Esophagus squamous epithelium (tissue), 5 donors: ENCODE data around the gene BMERB1. TPM values are rescaled to one million over a fixed set of nuclear protein-coding genes. Genes with fewer than 3 reads are reported as not detected.

Source experiments
- DNase-seq: peaks from one replicate; lab custom pipeline; 2025; lab: John Stamatoyannopoulos, UW
- H3K27ac ChIP-seq, 4 donors: fragments of 200-600 bp; sonication (generic); one replicate each; pipeline ENCODE4 v1.5.1; 2016 to 2019; ENCODE audit warnings: mild to moderate bottlenecking in 1 of 4
- H3K27me3 ChIP-seq, 4 donors: fragments of 200-600 bp; sonication (generic); 1 replicate in 3 of 4; 2 replicates in 1 of 4; pipeline versions ENCODE4 v1.5.1 to v1.6.0; 2017 to 2021; ENCODE audit warnings: antibody characterized with exemption in 1 of 4
- H3K36me3 ChIP-seq, 3 donors: fragments of 200-600 bp; sonication (generic); one replicate each; pipeline ENCODE4 v1.5.1; 2016 to 2019
- H3K4me1 ChIP-seq, 3 donors: fragments of 200-600 bp; sonication (generic); one replicate each; pipeline ENCODE4 v1.5.1; 2017 to 2019
- H3K4me3 ChIP-seq, 4 donors: fragments of 200-600 bp; sonication (generic); 1 replicate in 3 of 4; 2 replicates in 1 of 4; pipeline ENCODE4 v1.5.1; 2016 to 2019; ENCODE audit warnings: mild to moderate bottlenecking in 2 of 4, moderate library complexity in 1 of 4
- H3K9me3 ChIP-seq, 3 donors: fragments of 200-600 bp; sonication (generic); one replicate each; pipeline ENCODE4 v1.5.1; 2016 to 2019
- CTCF ChIP-seq, 6 experiments: fragments of 450-650 bp in 4 of 6; fragments of 200-600 bp in 2 of 6; sonication (generic) in 2 of 6; IDR thresholded peaks; one replicate each; pipeline ENCODE4 v1.5.1; 2016 to 2019; ENCODE audit warnings: antibody characterized with exemption in 6 of 6, mild to moderate bottlenecking in 4 of 6, moderate library complexity in 4 of 6
- POLR2A ChIP-seq, 4 donors: fragments of 450-650 bp; IDR thresholded peaks; one replicate each; pipeline ENCODE4 v1.6.1; 2017; ENCODE audit warnings: antibody characterized with exemption in 4 of 4, mild to moderate bottlenecking in 4 of 4, moderate library complexity in 3 of 4
- WGBS, 2 donors: methylation state at CpG; one replicate each; pipeline ENCODE4 v1.1.5; 2018; 5-methylcytosine and 5-hydroxymethylcytosine counted together
- intact Hi-C: fragments of 100-400 bp; cut with DNase I; formaldehyde crosslinking; loops from one replicate; pipeline ENCODE4 v1.15.0; 2022
- total RNA-seq, 4 donors: library from RNA; depleted of rRNA; stranded (reverse); fragments of >200 nt; gene quantifications; one replicate each; pipeline ENCODE4 v1.1.0, GENCODE V29; 2016
- donor health status: DM: yes; HTN: yes; CAD: no.

Gene BMERB1
- total RNA-seq, 4 donors from 2014 or later: 3.4 to 38.1 (median 14.9) TPM

- Histone ChIP-seq H3K4me1 (peaks cover 6 to 40% (median 22%) of the 10 kb centered on the region in 3 donors), H3K4me3 (no peak overlapping the region), H3K27me3 (no peaks in the 10 kb centered on the region), H3K9me3 (no peaks in the 10 kb centered on the region), H3K36me3 (no peaks in the 10 kb centered on the region), H3K27ac (no peak overlapping the region)
- WGBS, 2 donors: 89 to 94% methylated on average over 5 of the region's 5 CpGs
- intact Hi-C loops: no loop called here
- TF ChIP-seq CTCF (IDR thresholded peaks at IDR 0.05) (no peak), POLR2A (IDR thresholded peaks at IDR 0.05) (no peak)
- no peak for DNase-seq
These were observed 82.2 kb downstream of the BMERB1 start for GRCh38 chr16:15516609-15517008.

GRCh38 chr16:15517743-15518377 is 83.5 kb downstream of the BMERB1 start:
- Histone ChIP-seq H3K27me3 (no peaks in the 10 kb centered on the region), H3K4me3 (no peak overlapping the region), H3K4me1 (peaks cover 6 to 53% (median 32%) of the 10 kb centered on the region in 3 donors), H3K36me3 (no peaks in the 10 kb centered on the region), H3K9me3 (no peaks in the 10 kb centered on the region), H3K27ac (peak overlapping the region in 3 of 4 donors; percentile 54 to 82 (median 75))
- intact Hi-C loops: no loop called here
- 92 to 95% methylated on average over 3 of the region's 3 CpGs for WGBS, 2 donors
- no peak for DNase-seq
- TF ChIP-seq CTCF (IDR thresholded peaks at IDR 0.05) (no peak), POLR2A (IDR thresholded peaks at IDR 0.05) (no peak)

- no peaks in the 10 kb centered on the region for H3K36me3 ChIP-seq
- H3K9me3 ChIP-seq: no peaks in the 10 kb centered on the region
- peak overlapping the region; percentile 4 to 82 (median 64) for H3K27ac ChIP-seq
- WGBS, 2 donors: 32 to 40% methylated on average over 11 to 12 of the region's 12 CpGs
- no peak overlapping the region for H3K4me3 ChIP-seq
- intact Hi-C loops: no loop called here
- peaks cover 6 to 61% (median 38%) of the 10 kb centered on the region in 3 donors for H3K4me1 ChIP-seq
- no peak for TF ChIP-seq CTCF (IDR thresholded peaks at IDR 0.05)
- no peak for TF ChIP-seq POLR2A (IDR thresholded peaks at IDR 0.05)
- H3K27me3 ChIP-seq: no peaks in the 10 kb centered on the region
- DNase-seq: no peak
These were observed 84.3 kb downstream of the BMERB1 start for GRCh38 chr16:15518381-15519351.

GRCh38 chr16:15519790-15520189 is 85.4 kb downstream of the BMERB1 start:
- intact Hi-C loops: no loop called here

More at GRCh38 chr16:15519790-15520189, 85.4 kb downstream of the BMERB1 start:
- Histone ChIP-seq H3K27ac (peak overlapping the region in 3 of 4 donors; percentile 54 to 82 (median 75)), H3K4me3 (no peak overlapping the region), H3K4me1 (peaks cover 6 to 66% (median 38%) of the 10 kb centered on the region in 3 donors), H3K9me3 (no peaks in the 10 kb centered on the region), H3K36me3 (no peaks in the 10 kb centered on the region), H3K27me3 (no peaks in the 10 kb centered on the region)
- TF ChIP-seq POLR2A (IDR thresholded peaks at IDR 0.05) (no peak), CTCF (IDR thresholded peaks at IDR 0.05) (no peak)
- DNase-seq: no peak
- WGBS, 2 donors: 81 to 87% methylated on average over 7 to 9 of the region's 9 CpGs
